Glomerular endothelial cell (primary cell): ENCODE measurements around the gene TNIP2. TPM values are rescaled to one million over a fixed set of nuclear protein-coding genes. Genes with fewer than 3 reads are reported as not detected.

Experiments used
- DNase-seq: peaks from one replicate; pipeline ENCODE4 v3.0.0-alpha.2; 2011; ENCODE audit warnings: low read depth, low spot score; ENCODE audit errors: extremely low read depth
- total RNA-seq: library from RNA; depleted of rRNA; stranded (reverse); fragments of >200 nt; gene quantifications from 2 replicates; pipeline ENCODE4 v1.2.3, GENCODE V29; 2015

TNIP2 gene
- total RNA-seq, 1 donor from 2014 or later: 105 TPM

- DNase-seq: no peak
Measured at GRCh38 chr4:2794486-2795299, 38.6 kb upstream of the TNIP2 start.

- no peak for DNase-seq
Measured at GRCh38 chr4:2793586-2794485, 37.7 kb upstream of the TNIP2 start.

- no peak for DNase-seq
Measured at GRCh38 chr4:2792711-2793585, 36.8 kb upstream of the TNIP2 start, which contains the start of gene SH3BP2. Gene SH3BP2, plus strand, starts transcription at chr4:2793085. Its CDS starts 27,533 bp downstream, at chr4:2820618.

- no peak for DNase-seq
Measured at GRCh38 chr4:2792396-2792710, 36.2 kb upstream of the TNIP2 start.

- DNase-seq: no peak
Measured at GRCh38 chr4:2791518-2792395, 35.6 kb upstream of the TNIP2 start.

GRCh38 chr4:2790583-2791517 is 34.7 kb upstream of the TNIP2 start:
- no peak for DNase-seq

- no peak for DNase-seq
Measured at GRCh38 chr4:2789793-2790582, 33.9 kb upstream of the TNIP2 start.

GRCh38 chr4:2789351-2789750 is 33.2 kb upstream of the TNIP2 start:
- no peak for DNase-seq

- DNase-seq: no peak
Measured at GRCh38 chr4:2788532-2789103, 32.5 kb upstream of the TNIP2 start.

- no peak for DNase-seq
Measured at GRCh38 chr4:2788101-2788500, 32.0 kb upstream of the TNIP2 start.

GRCh38 chr4:2787230-2788100 is 31.3 kb upstream of the TNIP2 start:
- no peak for DNase-seq

GRCh38 chr4:2786794-2787229 is 30.7 kb upstream of the TNIP2 start:
- DNase-seq: no peak

- DNase-seq: no peak
Measured at GRCh38 chr4:2786152-2786671, 30.1 kb upstream of the TNIP2 start.

- no peak for DNase-seq
Measured at GRCh38 chr4:2785613-2786012, 29.5 kb upstream of the TNIP2 start.

- DNase-seq: no peak
Measured at GRCh38 chr4:2783790-2784189, 27.7 kb upstream of the TNIP2 start.

- no peak for DNase-seq
Measured at GRCh38 chr4:2781911-2782310, 25.8 kb upstream of the TNIP2 start.
